Stimulated activated CD8-positive, alpha-beta memory T cell treated with anti-CD3 and anti-CD28 coated beads, Interleukin-15, amount 100 ng/mL, for 24 hours (primary cell): Measurements from ENCODE around the gene MYT1.
"Not testable (repeated sequence)": the region's sequence is repeated elsewhere in the genome, so short reads cannot be mapped to it uniquely, and the experiment has no call there.

Experiments used
- DNase-seq: peaks from one replicate; pipeline ENCODE4 v3.0.0-alpha.2; 2020; ENCODE audit warnings: low read depth

Gene MYT1

GRCh38 chr20:64164123-64164836, at the start of gene MYT1:
TSS of gene MYT1 (plus strand) at chr20:64164452. CDS start at chr20:64198862, 34,410 bp downstream.
- no peak for DNase-seq

GRCh38 chr20:64115171-64115911, 48.9 kb upstream of the MYT1 start:
- DNase-seq, result no peak

- no peak for DNase-seq
Observed at GRCh38 chr20:64116016-64116415, 48.2 kb upstream of the MYT1 start.

- no peak for DNase-seq
Observed at GRCh38 chr20:64116541-64117431, 47.5 kb upstream of the MYT1 start.

- DNase-seq, result not testable (repeated sequence)
Observed at GRCh38 chr20:64117432-64117777, 46.8 kb upstream of the MYT1 start.

GRCh38 chr20:64119301-64119680, 45.0 kb upstream of the MYT1 start:
- DNase-seq, result no peak

GRCh38 chr20:64119681-64120341, 44.4 kb upstream of the MYT1 start:
- no peak for DNase-seq

- no peak for DNase-seq
Observed at GRCh38 chr20:64121586-64121985, 42.7 kb upstream of the MYT1 start.

- not testable (repeated sequence) for DNase-seq
Observed at GRCh38 chr20:64122927-64123326, 41.3 kb upstream of the MYT1 start.

- DNase-seq, result not testable (repeated sequence)
Observed at GRCh38 chr20:64123517-64123916, 40.7 kb upstream of the MYT1 start.

- no peak for DNase-seq
Observed at GRCh38 chr20:64129146-64129782, 35.0 kb upstream of the MYT1 start.

- no peak for DNase-seq
Observed at GRCh38 chr20:64130271-64130670, 34.0 kb upstream of the MYT1 start.

- no peak for DNase-seq
Observed at GRCh38 chr20:64130876-64131275, 33.4 kb upstream of the MYT1 start.

GRCh38 chr20:64131406-64131805, 32.8 kb upstream of the MYT1 start:
- DNase-seq, result no peak

- no peak for DNase-seq
Observed at GRCh38 chr20:64133951-64134407, 30.3 kb upstream of the MYT1 start.

- DNase-seq, result not testable (repeated sequence)
Observed at GRCh38 chr20:64134744-64135143, 29.5 kb upstream of the MYT1 start.

- DNase-seq, result no peak
Observed at GRCh38 chr20:64136004-64136710, 28.1 kb upstream of the MYT1 start.

- DNase-seq, result no peak
Observed at GRCh38 chr20:64137598-64138031, 26.6 kb upstream of the MYT1 start.

GRCh38 chr20:64138276-64138815, 25.9 kb upstream of the MYT1 start:
- DNase-seq, result no peak
